ENCODE results near the gene FAM236A.
"Not testable (repeated sequence)": the region's sequence is repeated elsewhere in the genome, so short reads cannot be mapped to it uniquely, and the experiment has no call there.

- not testable (repeated sequence) for TF ChIP-seq POLR2A (IDR thresholded peaks at IDR 0.05; ENCODE audit: low read length); GATA1 (IDR thresholded peaks at IDR 0.05; ENCODE audit: low read depth, low read length)
These were observed 22.0 kb downstream of the FAM236A start for GRCh38 chrX:72959971-72960370.

All from erythroblast (primary cell).